GM12878 (cell line): ENCODE measurements around the gene TMEM144. TPM values are rescaled to one million over a fixed set of nuclear protein-coding genes. Genes with fewer than 3 reads are reported as not detected.

Experiments used
- ATAC-seq: fragments of 200-7000 bp; cut with Tn5 transposase; 3 replicates; pipeline ENCODE4 v1.9.1; 2020; ENCODE audit warnings: mild to moderate bottlenecking, moderate library complexity
- BruUV-seq: library from RNA; stranded (reverse); fragments of 400-500 nt; replicated peaks from 2 replicates; lab custom pipeline; 2021; lab: Mats Ljungman, UMichigan
- CTCF ChIA-PET: fragments of 300-600 bp; sonication (Branson Sonifier 250); formaldehyde crosslinking; extraction: SDS; loops from one replicate; lab custom pipeline; 2021; ENCODE audit warnings: inconsistent platforms; lab: Yijun Ruan, JAX
- POLR2A ChIA-PET: fragments of 350-600 bp; formaldehyde crosslinking; extraction: SDS; loops from one replicate; lab custom pipeline; 2021; ENCODE audit warnings: inconsistent platforms; lab: Charles Lee
- RAD21 ChIA-PET: fragments of 300-600 bp; sonication (Branson Sonifier 250); formaldehyde crosslinking; loops from one replicate; lab custom pipeline; 2023; ENCODE audit warnings: antibody characterized with exemption; ENCODE audit not compliant: unreplicated experiment; lab: Charles Lee
- SMC1A ChIA-PET: fragments of 300-600 bp; sonication (Branson Sonifier 250); formaldehyde crosslinking; loops from one replicate; lab custom pipeline; 2023; ENCODE audit not compliant: unreplicated experiment, uncharacterized antibody; lab: Charles Lee
- DNase-seq: peaks from one replicate; pipeline ENCODE4 v3.0.0-alpha.2; 2011; ENCODE audit warnings: low read depth, low spot score
- FAIRE-seq: peaks from 3 replicates; lab custom pipeline; 2011; peaks lifted over from hg19 to GRCh38; lab: Jason Lieb, UNC
- H2AFZ ChIP-seq: 2 replicates; pipeline ENCODE4 v1.6.0; 2011; ENCODE audit warnings: low read depth, low read length, control low read depth; ENCODE audit not compliant: control insufficient read depth
- H3K27ac ChIP-seq: 2 replicates; pipeline ENCODE4 v1.5.1; 2011; ENCODE audit warnings: control low read depth; ENCODE audit not compliant: control insufficient read depth, insufficient read depth
- H3K27me3 ChIP-seq, 2 experiments: replicated peaks in 1 of 2; 2 replicates each; pipeline versions ENCODE4 v1.6.0 to v1.6.1; 2011; ENCODE audit warnings: low read length in 1 of 2; ENCODE audit not compliant: control insufficient read depth in 2 of 2, insufficient read depth in 2 of 2
- H3K36me3 ChIP-seq, 2 experiments: 2 replicates each; pipeline ENCODE4 v1.5.1; 2011; ENCODE audit warnings: low read length in 1 of 2; ENCODE audit not compliant: control insufficient read depth in 2 of 2, insufficient read depth in 2 of 2
- H3K4me1 ChIP-seq: 2 replicates; pipeline ENCODE4 v1.6.1; 2011; ENCODE audit warnings: mild to moderate bottlenecking, low read length, moderate library complexity, mixed read lengths; ENCODE audit not compliant: control insufficient read depth, insufficient read depth
- H3K4me2 ChIP-seq: 2 replicates; pipeline ENCODE4 v1.6.0; 2011; ENCODE audit warnings: control low read depth; ENCODE audit not compliant: control insufficient read depth, insufficient read depth
- H3K4me3 ChIP-seq: fragments of 200-600 bp; sonication (generic); 2 replicates; pipeline ENCODE4 v1.5.1; 2016
- H3K79me2 ChIP-seq: 2 replicates; pipeline ENCODE4 v1.6.0; 2011; ENCODE audit warnings: low read length; ENCODE audit not compliant: control insufficient read depth, insufficient read depth
- H3K9ac ChIP-seq: 2 replicates; pipeline ENCODE4 v1.8.0; 2011; ENCODE audit warnings: low read length, control low read depth, mixed read lengths; ENCODE audit not compliant: control insufficient read depth, insufficient read depth
- H3K9me3 ChIP-seq: replicated peaks from 3 replicates; pipeline ENCODE4 v1.5.1; 2011; ENCODE audit warnings: mild to moderate bottlenecking, low read length; ENCODE audit not compliant: control insufficient read depth, insufficient read depth
- H4K20me1 ChIP-seq: 2 replicates; pipeline ENCODE4 v1.6.0; 2011; ENCODE audit not compliant: control insufficient read depth, insufficient read depth
- ESRRA ChIP-seq: IDR thresholded peaks from 2 replicates; pipeline ENCODE4 v1.6.1; 2012; ENCODE audit warnings: mild to moderate bottlenecking, low read length, improper control_type of control experiment
- MYB ChIP-seq: fragments of 150-350 bp; IDR thresholded peaks from 2 replicates; pipeline ENCODE4 v1.6.1; 2014; ENCODE audit warnings: mild to moderate bottlenecking, low read depth, low read length, borderline replicate concordance
- PRDM15 ChIP-seq: fragments of 450-650 bp; formaldehyde crosslinking; IDR thresholded peaks from 2 replicates; pipeline ENCODE4 v1.4.0; 2020; ENCODE audit warnings: mild to moderate bottlenecking, moderate library complexity
- WGBS: methylation state at CpG from one replicate; pipeline ENCODE4 v1.1.6; 2016; ENCODE audit warnings: low lambda C conversion rate; ENCODE audit not compliant: insufficient replicate concordance, insufficient coverage; ENCODE audit errors: missing lambda C conversion rate; 5-methylcytosine and 5-hydroxymethylcytosine counted together
- in situ Hi-C: fragments of 300-500 bp; cut with MboI; formaldehyde crosslinking; loops from 9 replicates; pipeline ENCODE4 v1.14.3; 2018; ENCODE audit warnings: mixed read lengths
- intact Hi-C: fragments of 100-400 bp; cut with micrococcal nuclease; formaldehyde crosslinking; loops from one replicate; pipeline ENCODE4 v1.14.2; 2022; ENCODE audit not compliant: unreplicated experiment
- polyA plus RNA-seq, 11 experiments: library from polyadenylated mRNA; depleted of rRNA in 4 of 11; unstranded in 6 of 11; stranded (reverse) in 5 of 11; fragments of >200 nt; fragmentation: Nextera tagmentation in 4 of 11; fragmentation: Illumina TruSeq in 1 of 11; extraction: Ambion mirVana in 4 of 11; extraction: Trizol in 1 of 11; gene quantifications; 1 replicate in 1 of 11; 2 replicates in 10 of 11; pipeline versions ENCODE4 v1.2.1 to v1.2.3, GENCODE V29; 2011 to 2016; ENCODE audit warnings: inconsistent platforms in 2 of 11, missing spikeins in 2 of 11, low read depth in 1 of 11
- total RNA-seq, 4 experiments: library from RNA; depleted of rRNA in 3 of 4; stranded (reverse); fragments of >200 nt in 3 of 4; fragmentation: Illumina TruSeq in 1 of 4; extraction: Trizol in 1 of 4; gene quantifications; 2 replicates each; pipeline versions ENCODE4 v1.2.1 to v1.2.3, GENCODE V29; 2013 to 2021

TMEM144 gene
- total and polyA plus RNA-seq, 10 of the 15 experiments (the other 5 are each of a cell fraction or from before 2014, with no cell fraction given) = 0.08 to 1.8 (median 1.4) TPM

DNA sequence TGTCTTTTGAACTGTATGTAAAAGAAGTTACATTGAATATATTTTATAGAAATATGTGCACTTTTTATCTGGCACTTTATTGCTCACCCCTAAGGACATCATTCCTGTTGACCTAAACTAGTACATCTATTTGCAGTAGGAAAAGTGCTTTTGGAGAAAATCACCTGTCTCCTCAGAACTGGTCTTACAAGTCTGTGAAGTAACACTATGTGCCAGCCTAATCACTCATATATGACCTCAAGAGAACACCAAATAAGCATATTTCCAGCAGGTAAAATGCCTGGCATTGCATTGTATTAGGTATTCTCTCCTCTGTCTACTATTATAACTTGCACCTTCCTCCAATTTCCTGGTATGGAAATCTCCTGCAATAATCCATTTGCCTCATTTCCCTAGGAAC is 33.5 kb upstream of the TMEM144 start (continued):
- no peak for TF ChIP-seq PRDM15 (CRISPR knock-in tag)

DNA sequence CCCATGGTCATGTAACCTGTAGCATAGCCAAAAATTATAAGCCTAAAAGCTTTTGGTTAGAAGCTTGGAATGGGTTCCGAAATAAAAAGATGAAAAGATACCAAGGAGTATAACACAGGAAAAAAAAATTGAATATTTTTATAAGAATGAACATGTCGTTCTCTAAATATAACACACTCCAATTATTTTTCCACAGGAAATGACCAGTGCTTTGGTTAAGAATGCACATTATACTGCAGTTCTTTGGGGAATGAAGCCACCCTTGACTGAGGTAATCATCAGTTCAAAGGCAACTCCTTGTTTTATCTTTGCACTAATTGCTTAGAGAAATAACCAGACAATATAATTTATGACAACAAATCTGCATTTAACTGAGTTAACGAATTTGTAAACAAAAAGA is 30.8 kb upstream of the TMEM144 start:
- Histone ChIP-seq H3K4me1 (no peaks in the 10 kb centered on the region), H3K27me3 (no peaks in the 10 kb centered on the region), H3K4me3 (no peak overlapping the region), H3K4me2 (no peak overlapping the region), H3K27ac (no peak overlapping the region), H3K36me3 (no peaks in the 10 kb centered on the region), H3K79me2 (no peaks in the 10 kb centered on the region), H3K9me3 (no peaks in the 10 kb centered on the region), H2AFZ (no peak overlapping the region), H3K9ac (no peak overlapping the region), H4K20me1 (no peaks in the 10 kb centered on the region)
- intact Hi-C loops = no loop called here
- no peak for FAIRE-seq
- in situ Hi-C loops = no loop called here
- BruUV-seq = no TSS peak
- 7% methylated on average over 3 of the region's 3 CpGs for WGBS
- ChIA-PET RAD21 (no interaction called here), POLR2A (no interaction called here), SMC1A (no interaction called here), CTCF (no interaction called here)
- ATAC-seq = no peak
- TF ChIP-seq MYB (no peak), ESRRA (no peak)
- no peak for DNase-seq
